Fibroblast of lung (primary cell): ENCODE data around the gene GALNT2.

ENCODE experiments used
- CTCF ChIP-seq, 2 donors: IDR thresholded peaks in 1 of 2; conservative IDR thresholded peaks in 1 of 2; 1 replicate in 1 of 2; 2 replicates in 1 of 2; pipeline ENCODE4 v1.5.1; 2011 to 2012; ENCODE audit warnings: low read length in 2 of 2, control low read depth in 1 of 2, inconsistent platforms in 1 of 2, low read depth in 1 of 2, mild to moderate bottlenecking in 1 of 2
- EZH2 ChIP-seq: IDR thresholded peaks from 2 replicates; pipeline ENCODE4 v1.5.1; 2012; ENCODE audit warnings: low read length, control low read depth, mild to moderate bottlenecking; ENCODE audit errors: missing control alignments

GRCh38 chr1:230321341-230321740 is 254.3 kb downstream of the GALNT2 start:
- TF ChIP-seq CTCF (conservative IDR thresholded peaks at IDR 0.05 in 1 of 2, IDR thresholded peaks at IDR 0.05 in 1 of 2; ENCODE audit: low read depth in 1 of 2, low read length in 2 of 2) (no peak), EZH2 (no peak)
